Measurements from ENCODE around the gene UACA. TPM values are rescaled to one million over a fixed set of nuclear protein-coding genes. Genes with fewer than 3 reads are reported as not detected.

The UACA gene
- total RNA-seq, 1 experiment from 2014 or later = 19.6 TPM

- DNase-seq (ENCODE audit: low read depth) = no peak
Observed at GRCh38 chr15:70714015-70714414, 49.3 kb downstream of the UACA start.

- no peak for DNase-seq (ENCODE audit: low read depth)
Observed at GRCh38 chr15:70712271-70712670, 51.1 kb downstream of the UACA start.

GRCh38 chr15:70710714-70711113, 52.6 kb downstream of the UACA start:
- no peak for DNase-seq (ENCODE audit: low read depth)

GRCh38 chr15:70708839-70709238, 54.5 kb downstream of the UACA start:
- DNase-seq (ENCODE audit: low read depth) = no peak

GRCh38 chr15:70707686-70708300, 55.6 kb downstream of the UACA start:
- no peak for DNase-seq (ENCODE audit: low read depth)

- DNase-seq (ENCODE audit: low read depth) = no peak
Observed at GRCh38 chr15:70704731-70705130, 58.6 kb downstream of the UACA start.

GRCh38 chr15:70704166-70704565, 59.2 kb downstream of the UACA start:
- no peak for DNase-seq (ENCODE audit: low read depth)

- no peak for DNase-seq (ENCODE audit: low read depth)
Observed at GRCh38 chr15:70703096-70703878, 60.1 kb downstream of the UACA start.

GRCh38 chr15:70702584-70702983, 60.8 kb downstream of the UACA start:
- no peak for DNase-seq (ENCODE audit: low read depth)

- peak; percentile 52 for DNase-seq (ENCODE audit: low read depth)
Observed at GRCh38 chr15:70701891-70702568, 61.3 kb downstream of the UACA start.

- no peak for DNase-seq (ENCODE audit: low read depth)
Observed at GRCh38 chr15:70701171-70701570, 62.2 kb downstream of the UACA start.

GRCh38 chr15:70699890-70700289, 63.5 kb downstream of the UACA start:
- no peak for DNase-seq (ENCODE audit: low read depth)

- DNase-seq (ENCODE audit: low read depth) = no peak
Observed at GRCh38 chr15:70698836-70699390, 64.4 kb downstream of the UACA start.

GRCh38 chr15:70698426-70698825, 64.9 kb downstream of the UACA start:
- no peak for DNase-seq (ENCODE audit: low read depth)

- no peak for DNase-seq (ENCODE audit: low read depth)
Observed at GRCh38 chr15:70690491-70691276, 72.7 kb downstream of the UACA start.

GRCh38 chr15:70690021-70690420, 73.3 kb downstream of the UACA start:
- no peak for DNase-seq (ENCODE audit: low read depth)

GRCh38 chr15:70687482-70687881, 75.9 kb downstream of the UACA start:
- no peak for DNase-seq (ENCODE audit: low read depth)

- DNase-seq (ENCODE audit: low read depth) = no peak
Observed at GRCh38 chr15:70680817-70681216, 82.5 kb downstream of the UACA start.

GRCh38 chr15:70679919-70680231, 83.5 kb downstream of the UACA start:
- DNase-seq (ENCODE audit: low read depth) = no peak

- no peak for DNase-seq (ENCODE audit: low read depth)
Observed at GRCh38 chr15:70672081-70672480, 91.3 kb downstream of the UACA start.

- DNase-seq (ENCODE audit: low read depth) = no peak
Observed at GRCh38 chr15:70670680-70671079, 92.7 kb downstream of the UACA start.

All from Daoy (cell line).